Thyroid gland (tissue), 4 donors: Measurements from ENCODE around the gene RPUSD1.

Experiments used
- POLR2A ChIP-seq, 2 donors: fragments of 450-650 bp; IDR thresholded peaks; one replicate each; pipeline ENCODE4 v1.6.1; 2017; ENCODE audit warnings: antibody characterized with exemption in 2 of 2, mild to moderate bottlenecking in 2 of 2, moderate library complexity in 1 of 2
- TF ChIP-seq, protein P1 (sequence below), 6 experiments: fragments of 200-600 bp in 3 of 6; fragments of 450-650 bp in 3 of 6; sonication (generic) in 3 of 6; IDR thresholded peaks; one replicate each; pipeline ENCODE4 v1.5.1; 2016 to 2019; ENCODE audit warnings: antibody characterized with exemption in 6 of 6, mild to moderate bottlenecking in 2 of 6, inconsistent platforms in 1 of 6, moderate library complexity in 1 of 6

DNA sequence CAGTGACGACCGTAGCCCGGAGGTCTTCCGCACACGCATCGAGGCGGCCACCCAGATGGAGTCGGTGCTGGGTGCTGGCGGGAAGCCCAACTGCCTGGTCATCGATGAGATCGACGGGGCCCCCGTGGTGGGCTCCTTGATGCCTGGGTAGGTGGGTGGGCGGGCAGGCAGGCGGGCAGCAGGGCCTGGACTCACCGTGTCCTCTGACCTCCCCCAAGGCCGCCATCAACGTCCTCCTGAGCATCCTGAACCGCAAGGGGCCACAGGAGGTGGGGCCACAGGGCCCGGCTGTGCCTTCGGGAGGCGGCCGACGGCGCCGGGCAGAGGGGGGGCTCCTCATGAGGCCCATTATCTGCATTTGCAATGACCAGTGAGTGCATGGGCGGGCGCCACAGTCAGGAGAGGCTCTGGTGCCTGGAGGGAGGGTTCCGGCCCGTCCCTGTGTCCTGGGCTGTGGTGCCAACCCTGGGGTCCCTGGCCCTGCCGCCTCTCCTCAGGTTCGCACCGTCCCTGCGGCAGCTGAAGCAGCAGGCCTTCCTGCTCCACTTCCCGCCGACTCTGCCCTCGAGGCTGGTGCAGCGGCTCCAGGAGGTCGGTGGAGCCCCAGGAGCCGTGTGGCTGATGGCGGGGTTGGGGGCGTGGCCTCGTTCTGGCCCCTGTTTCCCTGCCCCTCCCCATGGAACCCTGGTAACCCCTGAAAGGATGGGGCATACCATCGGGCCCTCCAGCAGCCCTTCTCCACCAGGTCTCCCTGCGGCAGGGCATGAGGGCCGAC lies 4.2 kb upstream of the RPUSD1 start:
- TF ChIP-seq, protein P1, sequence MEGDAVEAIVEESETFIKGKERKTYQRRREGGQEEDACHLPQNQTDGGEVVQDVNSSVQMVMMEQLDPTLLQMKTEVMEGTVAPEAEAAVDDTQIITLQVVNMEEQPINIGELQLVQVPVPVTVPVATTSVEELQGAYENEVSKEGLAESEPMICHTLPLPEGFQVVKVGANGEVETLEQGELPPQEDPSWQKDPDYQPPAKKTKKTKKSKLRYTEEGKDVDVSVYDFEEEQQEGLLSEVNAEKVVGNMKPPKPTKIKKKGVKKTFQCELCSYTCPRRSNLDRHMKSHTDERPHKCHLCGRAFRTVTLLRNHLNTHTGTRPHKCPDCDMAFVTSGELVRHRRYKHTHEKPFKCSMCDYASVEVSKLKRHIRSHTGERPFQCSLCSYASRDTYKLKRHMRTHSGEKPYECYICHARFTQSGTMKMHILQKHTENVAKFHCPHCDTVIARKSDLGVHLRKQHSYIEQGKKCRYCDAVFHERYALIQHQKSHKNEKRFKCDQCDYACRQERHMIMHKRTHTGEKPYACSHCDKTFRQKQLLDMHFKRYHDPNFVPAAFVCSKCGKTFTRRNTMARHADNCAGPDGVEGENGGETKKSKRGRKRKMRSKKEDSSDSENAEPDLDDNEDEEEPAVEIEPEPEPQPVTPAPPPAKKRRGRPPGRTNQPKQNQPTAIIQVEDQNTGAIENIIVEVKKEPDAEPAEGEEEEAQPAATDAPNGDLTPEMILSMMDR (IDR thresholded peaks at IDR 0.05): no peak
- no peak for TF ChIP-seq POLR2A (IDR thresholded peaks at IDR 0.05)
